KOPT-K1 (cell line): Measurements from ENCODE around the gene UBAP1L.
"Not testable (repeated sequence)": the region's sequence is repeated elsewhere in the genome, so short reads cannot be mapped to it uniquely, and the experiment has no call there.

Experiments used
- H3K27ac ChIP-seq: fragments of 200-600 bp; sonication (generic); 2 replicates; pipeline ENCODE4 v1.5.1; 2016; ENCODE audit warnings: antibody characterized with exemption, mild to moderate bottlenecking, low read depth, low read length; ENCODE audit not compliant: poor library complexity, severe bottlenecking
- H3K36me3 ChIP-seq: fragments of 200-600 bp; sonication (generic); 2 replicates; pipeline ENCODE4 v1.5.1; 2017; ENCODE audit warnings: antibody characterized with exemption, mild to moderate bottlenecking, low read length, moderate library complexity; ENCODE audit not compliant: insufficient read depth
- H3K9me3 ChIP-seq: fragments of 200-600 bp; sonication (generic); 2 replicates; pipeline ENCODE4 v1.5.1; 2017; ENCODE audit warnings: antibody characterized with exemption, low read length, mild to moderate bottlenecking; ENCODE audit not compliant: insufficient read depth, poor library complexity, severe bottlenecking

UBAP1L gene

DNA sequence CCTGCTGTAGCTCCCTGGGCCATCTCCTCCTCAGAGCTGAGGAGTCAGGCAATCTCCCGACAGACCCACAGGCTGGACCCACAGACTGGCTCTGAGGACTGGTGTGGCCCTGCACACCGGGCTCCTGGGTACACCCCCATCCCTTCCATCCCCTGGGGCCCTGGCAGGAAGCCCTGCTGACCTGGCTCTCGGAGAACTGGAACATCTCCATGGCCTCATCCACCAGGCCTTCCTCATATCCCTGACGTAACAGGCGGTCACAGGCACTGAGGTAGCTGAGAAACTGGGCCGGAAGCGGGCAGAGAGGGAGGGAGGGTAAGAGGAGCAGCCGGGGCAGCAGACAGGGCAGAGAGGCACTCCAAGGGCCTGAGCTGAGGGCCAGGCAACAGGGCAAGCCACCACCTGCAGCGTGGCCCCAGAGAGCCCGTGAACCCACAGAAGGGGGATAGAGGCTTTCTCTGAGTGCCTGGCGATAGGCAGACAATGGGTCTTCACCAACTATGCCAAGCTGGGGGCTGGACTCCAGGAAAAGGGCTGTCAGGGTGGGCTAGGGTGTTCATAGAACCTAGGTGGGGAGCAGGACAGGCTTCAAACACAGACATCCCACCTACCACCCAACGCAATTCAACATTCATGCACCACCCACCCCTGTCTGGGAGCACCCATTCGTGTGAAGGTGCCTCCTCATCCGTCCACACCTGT lies 20.6 kb downstream of the UBAP1L start:
- no peak overlapping the region for H3K27ac ChIP-seq

GRCh38 chr15:65093793-65094170 lies 21.2 kb downstream of the UBAP1L start:
- H3K27ac ChIP-seq, H3K9me3 ChIP-seq: not testable (repeated sequence)
- peaks cover 14% of the 10 kb centered on the region for H3K36me3 ChIP-seq

More for the DNA sequence above, 20.6 kb downstream of the UBAP1L start:
- Histone ChIP-seq H3K36me3 (peaks cover 21% of the 10 kb centered on the region), H3K9me3 (no peaks in the 10 kb centered on the region)

DNA sequence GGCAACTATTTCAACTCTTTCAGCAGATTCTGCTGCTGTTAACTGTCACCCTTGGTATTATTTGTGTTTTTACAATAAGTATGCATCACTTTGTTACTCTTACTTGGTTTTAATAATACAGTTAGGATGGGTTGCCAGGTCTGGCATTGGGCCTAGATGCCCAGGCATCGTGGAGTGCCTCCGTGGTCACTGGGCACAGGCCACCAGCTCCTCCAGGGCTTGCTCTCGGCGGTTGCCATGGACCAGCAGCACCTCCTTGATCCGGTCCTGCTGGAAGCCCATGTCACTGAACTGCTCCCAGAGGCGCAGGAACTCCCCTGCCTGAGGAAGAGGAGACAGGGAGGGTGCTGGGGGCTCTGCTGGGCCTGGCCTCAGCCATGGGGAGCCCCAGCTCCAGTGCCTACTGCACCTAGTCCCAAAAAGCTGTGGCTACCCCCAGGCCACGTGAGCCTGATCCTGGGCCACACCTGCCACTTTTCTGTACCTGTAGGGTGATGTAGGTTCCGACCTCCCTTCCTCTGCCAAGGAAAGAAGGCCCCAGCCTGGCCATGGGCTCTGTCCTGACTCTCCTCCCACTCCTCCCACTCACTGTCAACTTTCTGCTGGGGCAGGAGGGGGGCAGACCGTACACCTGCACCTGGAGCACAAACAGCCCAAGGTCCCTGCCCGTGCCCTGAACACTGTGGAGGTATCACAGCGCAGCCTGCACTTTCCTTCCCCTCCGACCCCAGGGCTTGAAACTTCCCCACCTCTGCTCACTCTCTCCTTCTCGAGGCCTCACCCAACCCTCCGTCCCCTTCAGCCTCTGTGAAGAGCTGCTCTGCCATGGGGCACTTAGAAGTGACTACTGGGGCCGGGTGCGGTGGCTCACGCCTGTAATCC lies 21.8 kb downstream of the UBAP1L start:
- Histone ChIP-seq H3K36me3 (peaks cover 8% of the 10 kb centered on the region), H3K27ac (no peak overlapping the region), H3K9me3 (no peaks in the 10 kb centered on the region)

- H3K27ac ChIP-seq, result no peak overlapping the region
- no peaks in the 10 kb centered on the region for H3K36me3 ChIP-seq
- no peaks in the 10 kb centered on the region for H3K9me3 ChIP-seq
Measured at GRCh38 chr15:65091946-65092770, 22.8 kb downstream of the UBAP1L start.

DNA sequence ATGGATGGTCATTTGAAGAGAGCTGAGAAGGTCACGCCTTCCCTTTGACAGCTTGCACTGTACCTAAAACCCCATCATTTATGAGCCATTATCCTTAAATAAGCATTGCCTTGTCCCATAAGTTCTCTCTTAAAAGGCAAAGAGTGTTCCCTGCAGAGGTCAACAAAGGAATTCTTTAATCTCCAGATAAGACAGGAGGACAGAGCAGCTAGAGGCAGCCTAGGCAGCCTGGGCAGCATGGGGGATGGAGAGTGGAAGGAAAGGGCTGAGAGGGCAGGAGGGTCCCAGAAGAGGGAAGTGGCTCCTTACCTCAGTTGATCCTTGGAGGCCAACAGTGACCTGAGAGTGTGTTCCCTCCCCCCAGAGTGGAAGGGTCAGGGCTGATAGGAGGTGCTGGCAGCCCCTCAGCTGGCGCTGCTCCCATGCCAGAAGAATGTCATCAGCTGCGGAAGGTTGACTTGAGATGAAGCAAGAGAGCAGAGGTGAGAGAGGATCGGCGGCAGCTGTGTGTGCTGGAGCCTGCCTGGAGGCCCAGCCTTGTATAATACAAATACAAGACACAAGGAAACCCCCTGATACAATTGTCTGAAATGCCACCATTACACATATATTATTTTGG lies 25.7 kb downstream of the UBAP1L start:
- H3K27ac ChIP-seq, result no peak overlapping the region
- no peaks in the 10 kb centered on the region for H3K36me3 ChIP-seq

DNA sequence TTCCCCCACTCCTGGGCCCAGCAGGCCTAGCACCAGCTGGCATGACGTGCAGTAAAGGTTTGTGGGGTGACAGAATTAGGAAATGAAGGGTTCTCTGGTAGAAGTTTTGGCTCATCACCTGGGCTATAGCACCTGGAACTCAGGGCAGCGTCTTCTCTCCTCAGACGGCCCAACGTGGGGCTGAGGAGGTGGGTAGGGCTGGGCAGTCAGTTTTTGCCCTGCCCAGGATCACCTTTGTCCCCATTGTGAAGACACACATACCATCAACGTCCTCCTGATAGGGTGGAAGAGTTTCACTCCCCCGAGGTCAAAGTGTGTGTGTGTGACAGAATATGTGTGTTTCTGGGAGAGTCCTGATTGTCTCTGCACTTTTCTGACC lies 26.4 kb downstream of the UBAP1L start:
- Histone ChIP-seq H3K27ac (no peak overlapping the region), H3K9me3 (no peaks in the 10 kb centered on the region), H3K36me3 (no peaks in the 10 kb centered on the region)

More for the DNA sequence above, 25.7 kb downstream of the UBAP1L start:
- H3K9me3 ChIP-seq, result no peaks in the 10 kb centered on the region

GRCh38 chr15:65087873-65088642 lies 26.9 kb downstream of the UBAP1L start:
- Histone ChIP-seq H3K27ac (no peak overlapping the region), H3K36me3 (no peaks in the 10 kb centered on the region), H3K9me3 (no peaks in the 10 kb centered on the region)

DNA sequence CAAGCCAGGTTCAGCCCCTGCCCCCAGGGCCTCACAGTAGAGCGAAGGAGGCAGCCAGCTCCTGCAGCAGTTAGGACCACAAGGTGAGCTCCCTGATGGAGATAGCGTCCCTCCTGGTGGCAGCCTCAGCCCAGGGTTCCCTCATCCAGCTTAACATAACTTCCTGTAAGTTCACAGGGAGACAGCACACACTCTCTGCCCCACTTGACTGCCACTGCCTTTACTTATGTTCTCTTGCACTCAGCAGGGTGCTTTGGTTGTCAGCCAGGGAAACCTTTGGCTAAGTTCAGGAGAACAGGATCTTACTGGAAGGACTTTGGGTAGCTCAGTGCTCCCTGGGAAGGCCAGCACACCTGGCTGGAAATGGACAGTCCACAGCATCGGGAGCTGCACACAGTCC lies 27.6 kb downstream of the UBAP1L start:
- Histone ChIP-seq H3K36me3 (no peaks in the 10 kb centered on the region), H3K27ac (no peak overlapping the region), H3K9me3 (no peaks in the 10 kb centered on the region)

DNA sequence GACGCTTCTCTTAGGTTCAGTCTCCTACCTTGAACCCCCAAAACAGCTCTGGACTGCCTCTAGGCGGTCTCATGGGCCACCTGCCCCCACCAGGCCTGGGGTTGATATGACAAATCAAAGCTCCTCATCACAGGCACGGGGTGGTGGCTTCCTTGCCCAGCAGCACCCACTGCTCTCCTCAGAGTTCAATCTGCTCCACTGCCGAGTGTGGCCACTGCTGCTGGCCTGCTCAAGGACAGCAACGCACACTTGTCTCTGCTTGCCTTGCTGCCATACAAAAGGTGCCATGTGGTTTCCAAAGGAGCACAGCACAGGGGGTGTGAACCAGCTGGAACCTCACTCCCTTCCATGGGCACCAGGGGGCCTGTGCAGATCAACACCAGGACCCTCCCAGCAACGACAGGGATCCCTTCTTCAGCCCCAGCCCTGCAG lies 28.3 kb downstream of the UBAP1L start:
- Histone ChIP-seq H3K27ac (no peak overlapping the region), H3K36me3 (no peaks in the 10 kb centered on the region), H3K9me3 (no peaks in the 10 kb centered on the region)

GRCh38 chr15:65085990-65086679 lies 28.9 kb downstream of the UBAP1L start:
- no peak overlapping the region for H3K27ac ChIP-seq
- no peaks in the 10 kb centered on the region for H3K36me3 ChIP-seq
- H3K9me3 ChIP-seq, result no peaks in the 10 kb centered on the region

DNA sequence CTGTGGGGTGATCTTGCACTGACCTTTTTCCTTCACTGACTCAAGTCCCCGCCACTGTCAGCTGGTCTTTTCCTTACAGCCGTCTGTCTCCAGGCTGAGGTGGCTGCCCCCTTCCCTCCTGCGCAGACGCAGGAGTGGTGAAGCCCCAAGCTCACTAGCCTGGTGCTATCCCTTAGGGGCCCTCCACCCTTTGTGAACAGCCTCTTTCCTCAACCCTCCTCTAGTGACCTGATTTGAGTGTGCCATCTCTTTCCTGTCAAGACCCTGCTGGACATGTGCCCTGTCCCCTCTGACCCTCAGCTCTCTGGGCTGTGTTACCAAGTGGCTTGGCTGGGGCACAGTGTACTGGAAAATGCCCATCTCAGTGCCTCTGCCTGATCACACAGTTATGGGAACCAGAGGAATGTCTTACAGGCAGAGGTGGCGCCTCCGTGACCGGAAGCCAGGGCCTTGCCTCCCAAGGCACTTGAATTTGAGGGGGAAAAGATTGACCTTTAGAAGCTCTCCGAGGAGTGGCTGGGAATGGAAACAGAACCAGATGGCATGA lies 29.7 kb downstream of the UBAP1L start:
- Histone ChIP-seq H3K27ac (no peak overlapping the region), H3K36me3 (no peaks in the 10 kb centered on the region), H3K9me3 (no peaks in the 10 kb centered on the region)

- Histone ChIP-seq H3K9me3 (no peaks in the 10 kb centered on the region), H3K27ac (no peak overlapping the region), H3K36me3 (no peaks in the 10 kb centered on the region)
Measured at GRCh38 chr15:65084500-65085206, 30.3 kb downstream of the UBAP1L start.

DNA sequence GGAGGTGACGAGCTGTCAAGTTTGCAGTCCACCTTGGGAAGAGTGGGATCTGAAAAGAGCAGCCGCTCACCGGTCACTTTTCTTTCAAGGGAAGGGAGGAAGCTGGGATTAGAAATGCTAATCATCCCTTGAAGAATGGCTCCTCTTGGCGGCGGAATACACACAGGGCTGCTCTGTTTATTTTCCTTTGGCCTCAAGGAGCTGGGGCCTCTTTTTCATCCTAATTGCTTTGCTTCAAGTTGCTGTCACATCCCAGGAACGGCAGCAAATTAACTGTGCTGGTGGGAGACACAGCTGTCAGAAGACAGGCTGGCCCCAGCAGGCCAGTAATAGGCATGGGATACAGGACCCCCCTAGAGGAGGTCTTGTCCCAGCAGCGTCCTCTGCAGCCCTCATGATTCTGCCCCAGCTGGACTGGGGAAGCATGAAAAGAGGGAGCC lies 31.7 kb downstream of the UBAP1L start:
- H3K27ac ChIP-seq, result no peak overlapping the region
- H3K9me3 ChIP-seq, result no peaks in the 10 kb centered on the region
- H3K36me3 ChIP-seq, result no peaks in the 10 kb centered on the region
